Activated T-cell treated with anti-CD3 and anti-CD28 coated beads for 48 hours (primary cell): ENCODE results near the gene OBP2B.
"Not testable (repeated sequence)": the region's sequence is repeated elsewhere in the genome, so short reads cannot be mapped to it uniquely, and the experiment has no call there.

Experiments
- DNase-seq: peaks from one replicate; pipeline ENCODE4 v3.0.0-alpha.2; 2020; ENCODE audit warnings: low read depth

OBP2B gene

DNA sequence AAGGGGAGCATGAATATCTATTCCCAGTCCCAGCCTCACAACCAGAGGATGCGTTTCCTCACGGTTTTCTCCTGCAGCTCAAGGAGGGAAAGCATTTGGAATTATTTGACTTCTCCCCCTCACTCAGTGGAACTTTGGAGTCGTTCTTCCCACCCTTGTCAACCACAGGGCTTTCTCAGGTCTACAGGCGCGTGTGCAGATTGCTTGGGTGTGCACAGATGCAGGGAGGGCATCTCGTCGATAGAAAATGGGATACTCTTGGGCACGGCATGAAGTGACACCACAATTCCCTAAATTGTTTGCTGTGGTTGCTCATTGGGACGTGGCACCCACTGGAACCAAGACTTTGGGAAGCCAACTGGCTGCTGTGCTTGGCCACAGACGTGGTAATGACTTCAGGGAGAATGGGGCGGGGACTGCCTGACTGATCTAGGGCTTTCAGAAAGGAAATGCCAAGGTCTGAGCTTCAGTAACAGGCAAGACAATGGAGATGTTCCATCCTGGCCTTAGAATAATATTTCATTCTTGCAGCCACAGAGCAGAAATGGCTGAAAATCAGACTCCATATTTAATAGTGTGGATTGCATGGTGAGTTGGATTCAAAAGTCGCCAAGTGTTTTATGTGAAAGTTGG lies 12.2 kb upstream of the OBP2B start:
- no peak for DNase-seq

DNA sequence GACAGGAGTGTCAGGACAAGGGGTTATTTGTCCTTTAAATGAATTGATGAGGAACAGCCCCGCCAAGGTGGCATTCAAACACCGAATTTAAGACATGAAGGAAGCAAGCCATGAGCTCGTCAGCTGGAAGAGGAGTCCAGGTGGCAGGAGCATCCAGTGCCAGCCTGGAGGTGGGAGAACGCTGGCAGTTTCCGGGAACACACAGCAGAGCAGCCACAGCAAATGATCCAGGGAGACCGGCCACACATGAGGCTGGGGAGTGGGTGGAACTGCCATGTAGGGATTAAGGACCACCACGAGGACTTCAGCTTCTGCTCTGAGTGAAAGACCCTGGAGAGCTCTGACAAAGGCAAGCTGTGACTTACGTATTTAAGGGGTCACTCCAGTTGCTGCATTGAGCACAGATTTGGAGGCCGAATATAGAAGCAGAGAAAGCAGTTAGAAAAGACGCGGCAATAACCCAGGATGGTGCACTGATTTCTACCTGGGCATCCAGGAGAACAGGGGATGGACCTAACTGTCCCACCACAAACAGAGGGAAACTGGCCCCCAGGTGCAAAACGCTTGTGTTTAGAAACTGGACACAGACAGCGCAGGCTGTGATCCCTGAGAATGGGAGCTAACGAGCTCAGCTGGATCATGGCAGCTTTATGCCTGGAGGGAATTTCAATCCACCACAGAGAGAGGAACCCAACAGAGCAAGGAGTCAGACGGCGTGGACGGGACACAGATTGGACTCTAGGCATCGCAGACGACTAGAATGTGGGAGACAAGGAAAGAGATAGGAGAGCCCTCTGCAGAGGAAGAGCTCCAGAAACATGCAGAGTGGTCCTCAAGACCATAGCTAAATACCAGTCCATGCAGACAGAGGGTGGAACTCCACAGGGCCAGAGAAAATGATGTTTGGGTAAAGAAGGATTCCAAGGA lies 9.3 kb upstream of the OBP2B start:
- not testable (repeated sequence) for DNase-seq

- DNase-seq: not testable (repeated sequence)
Measured at GRCh38 chr9:133217333-133217988, 8.4 kb upstream of the OBP2B start.

- DNase-seq: not testable (repeated sequence)
Measured at GRCh38 chr9:133214276-133214675, 5.2 kb upstream of the OBP2B start.

DNA sequence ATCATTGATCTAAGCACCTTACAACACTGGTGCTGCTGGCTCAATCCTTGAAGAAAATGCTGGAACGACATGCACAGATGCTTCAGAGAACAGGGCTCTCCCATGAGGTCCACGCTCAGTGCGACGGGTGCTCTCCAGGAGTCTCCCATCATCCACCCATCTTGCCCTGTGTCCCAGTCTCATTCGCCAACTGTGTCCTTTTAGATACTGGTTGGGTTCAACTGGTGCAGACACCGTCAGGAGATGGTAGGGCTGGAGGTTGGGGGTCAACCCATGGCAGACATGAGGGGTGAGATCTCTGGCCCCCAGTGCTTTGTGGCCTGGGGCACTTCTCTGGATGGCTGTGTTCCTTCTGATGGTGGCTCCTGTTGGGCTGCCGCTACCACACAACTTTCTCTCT lies 1.6 kb upstream of the OBP2B start:
- no peak for DNase-seq

DNA sequence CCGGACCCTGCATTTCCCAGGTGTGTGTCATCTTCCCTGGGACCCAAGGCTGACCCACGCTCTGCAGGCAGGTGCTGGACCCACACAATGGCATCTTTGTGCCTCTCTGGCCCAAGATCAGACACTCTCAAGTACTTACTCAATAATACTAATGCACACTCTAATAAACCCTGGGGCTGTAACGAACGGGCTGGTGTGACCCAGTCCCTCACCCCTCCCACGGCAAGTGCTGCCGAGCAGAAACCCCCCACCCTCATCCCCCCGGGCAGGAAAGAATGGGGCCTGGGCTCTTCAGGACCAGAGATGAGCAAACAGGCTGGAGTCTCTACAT lies 1.1 kb upstream of the OBP2B start:
- DNase-seq: no peak

- DNase-seq: not testable (repeated sequence)
Measured at GRCh38 chr9:133209327-133210201, 514 bp upstream of the OBP2B start.

DNA sequence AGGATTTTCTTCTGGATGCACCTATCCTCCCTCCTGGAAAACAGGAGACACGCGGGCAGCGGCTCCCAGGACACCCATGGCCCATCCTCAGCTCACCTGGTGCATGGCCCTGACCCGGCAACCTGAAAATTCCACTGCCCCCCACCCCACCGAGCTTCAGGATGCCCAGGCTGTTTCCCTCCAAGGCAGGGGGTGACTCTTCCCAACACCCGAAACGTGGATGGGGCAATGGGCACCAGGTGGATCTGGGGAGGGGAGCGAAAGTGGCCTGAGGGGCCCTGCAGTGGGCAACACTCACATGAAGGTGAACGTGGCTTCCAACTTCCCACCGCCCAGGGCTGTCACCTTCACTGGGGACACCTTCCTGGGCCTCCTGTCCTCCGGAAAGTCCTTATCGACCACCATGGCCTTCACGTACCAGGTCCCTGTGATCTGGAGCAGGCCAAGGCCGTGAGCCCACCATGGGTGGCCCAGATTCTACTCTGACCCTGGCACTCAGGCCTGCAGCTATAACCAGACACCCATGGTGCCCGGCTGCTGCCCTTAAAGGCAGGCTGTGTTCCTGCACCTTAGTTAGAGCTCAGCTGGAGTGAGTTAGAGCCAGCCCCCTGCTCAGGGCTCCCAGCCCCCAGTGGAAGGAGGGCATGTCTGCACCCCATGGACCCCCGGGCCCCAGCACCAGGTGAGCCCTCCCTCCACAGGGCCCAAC lies 725 bp downstream of the OBP2B start:
- DNase-seq: not testable (repeated sequence)

DNA sequence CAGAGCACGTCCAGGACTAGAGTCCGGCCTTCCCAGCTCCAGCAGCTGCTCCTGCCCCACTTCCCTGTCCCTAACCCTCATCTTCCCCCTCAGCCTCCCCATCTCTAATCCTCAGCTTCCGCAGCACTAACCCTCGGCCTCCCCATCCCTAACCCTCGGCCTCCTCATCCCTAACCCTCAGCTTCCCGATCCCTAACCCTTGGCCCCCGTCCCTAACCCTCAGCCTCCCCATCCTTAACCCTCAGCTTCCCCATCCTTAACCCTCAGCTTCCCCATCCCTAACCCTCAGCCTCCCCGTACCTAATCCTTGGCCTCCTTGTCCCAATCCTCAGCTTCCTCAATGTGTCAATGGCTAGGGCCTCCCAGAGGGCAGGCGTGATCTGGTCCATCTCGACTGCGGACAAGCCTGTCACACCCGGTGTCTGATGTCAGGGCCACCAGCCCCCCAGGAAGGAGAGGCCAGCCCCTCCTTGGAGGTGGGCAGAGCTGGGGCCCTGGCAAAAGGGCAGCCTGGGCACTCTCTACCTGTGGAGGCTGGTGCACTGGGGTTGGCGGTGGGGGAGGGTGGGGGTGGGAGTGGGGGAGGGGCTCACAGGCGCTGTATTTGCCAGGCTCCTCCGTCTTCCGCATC lies 1.4 kb downstream of the OBP2B start:
- DNase-seq: no peak

- DNase-seq: no peak
Measured at GRCh38 chr9:133207021-133207531, 2.0 kb downstream of the OBP2B start.

DNA sequence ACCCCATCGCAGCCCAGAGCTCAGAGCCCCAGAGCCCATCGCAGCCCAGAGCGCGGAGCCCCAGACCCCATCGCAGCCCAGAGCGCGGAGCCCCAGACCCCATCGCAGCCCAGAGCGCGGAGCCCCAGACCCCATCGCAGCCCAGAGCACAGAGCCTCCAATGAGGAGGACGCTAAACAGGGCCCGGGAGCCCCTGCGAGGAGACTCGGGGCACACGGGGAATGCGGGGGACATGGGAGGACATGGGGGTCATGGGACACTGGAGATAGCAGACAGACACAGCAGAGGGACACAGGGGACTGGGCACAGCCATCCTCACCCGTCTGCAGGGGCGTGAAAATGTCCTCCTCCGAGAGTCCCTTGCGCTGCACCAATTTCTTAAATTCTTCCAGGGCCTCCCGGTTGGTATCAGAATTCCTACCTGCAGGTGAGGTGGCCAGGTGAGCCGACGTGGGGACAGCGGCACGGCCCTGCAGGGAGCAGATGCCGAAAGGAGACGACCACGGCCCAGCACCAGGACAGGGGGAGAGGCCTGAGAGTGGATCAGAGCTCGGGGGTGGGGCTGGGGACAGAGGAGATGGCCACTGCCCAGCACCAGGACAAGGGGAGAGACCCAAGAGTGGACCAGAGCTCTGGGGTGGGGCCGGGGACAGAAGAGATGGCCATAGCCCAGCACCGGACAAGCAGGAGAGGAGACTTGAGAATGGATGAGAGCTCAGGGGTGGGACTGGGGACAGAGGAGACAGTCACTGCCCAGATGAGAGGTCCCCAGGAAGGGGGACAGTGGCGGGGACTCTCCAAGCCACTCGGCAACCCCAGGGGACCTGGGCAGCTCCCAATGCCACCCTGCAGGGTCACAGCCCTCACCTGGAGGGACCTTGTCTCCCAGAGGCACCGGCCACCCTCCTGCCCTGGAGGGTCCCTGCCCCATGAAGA lies 2.8 kb downstream of the OBP2B start:
- DNase-seq: no peak

GRCh38 chr9:133205481-133205887 lies 3.6 kb downstream of the OBP2B start:
- DNase-seq: not testable (repeated sequence)

GRCh38 chr9:133204993-133205336 lies 4.1 kb downstream of the OBP2B start:
- DNase-seq: no peak

DNA sequence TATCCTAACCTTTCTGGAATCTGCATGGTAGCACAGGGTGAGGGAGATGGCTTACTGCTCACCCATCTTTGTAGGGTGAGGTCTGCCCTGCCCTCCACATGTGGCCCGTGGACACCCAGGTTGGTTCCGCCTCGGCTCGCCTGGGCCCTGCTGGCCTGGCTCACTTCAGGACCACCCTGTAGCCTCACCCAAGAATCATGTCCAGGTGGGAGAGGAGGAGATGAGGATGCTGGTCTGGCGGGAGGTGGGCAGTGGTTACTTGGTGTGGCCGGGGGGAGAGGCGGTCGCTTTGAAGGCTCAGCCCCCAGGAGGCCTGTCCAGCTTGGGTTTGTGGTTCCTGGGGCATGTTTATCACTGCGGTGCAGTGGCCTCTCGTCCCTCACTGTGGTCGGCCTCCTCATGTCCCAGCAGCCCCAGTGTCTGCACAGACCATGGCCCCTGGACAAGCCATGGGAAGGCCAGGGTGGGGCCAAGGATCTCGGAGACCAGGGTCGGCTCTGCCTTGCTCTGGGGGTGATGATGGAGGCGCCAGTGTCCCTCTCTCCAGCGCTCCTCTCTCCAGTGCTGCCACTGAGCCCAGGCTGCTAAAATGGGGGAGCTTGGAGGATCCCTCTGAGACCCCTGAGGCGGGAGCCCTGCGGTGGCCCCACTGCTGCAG lies 4.6 kb downstream of the OBP2B start:
- no peak for DNase-seq

DNA sequence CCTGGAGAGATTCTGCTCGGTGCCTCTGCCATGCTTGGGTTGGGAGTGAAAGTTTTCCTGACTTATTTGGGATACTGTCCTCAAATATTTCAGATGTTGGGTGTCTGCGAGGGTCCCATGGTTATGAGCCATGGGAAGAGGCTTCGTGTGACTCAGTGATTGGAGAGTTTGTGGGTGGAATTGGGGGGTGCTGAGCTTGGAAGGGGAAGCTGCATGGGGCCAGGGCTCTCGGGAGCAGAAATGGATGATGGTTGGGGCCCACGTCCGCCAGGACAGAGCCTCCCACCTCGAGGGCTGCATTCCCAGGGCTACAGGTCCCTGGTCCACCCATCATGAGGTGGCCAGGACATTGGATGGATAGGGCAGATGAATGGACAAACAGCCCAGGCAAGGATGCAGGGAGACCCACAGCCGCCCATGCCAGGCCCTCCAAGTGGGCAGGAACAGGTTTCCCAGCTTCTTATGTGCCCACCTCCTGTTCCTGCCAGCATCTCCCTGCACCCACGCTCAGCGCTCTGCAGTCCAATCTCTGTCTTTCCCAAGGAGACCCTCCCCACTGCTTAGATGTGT lies 5.5 kb downstream of the OBP2B start:
- no peak for DNase-seq

DNA sequence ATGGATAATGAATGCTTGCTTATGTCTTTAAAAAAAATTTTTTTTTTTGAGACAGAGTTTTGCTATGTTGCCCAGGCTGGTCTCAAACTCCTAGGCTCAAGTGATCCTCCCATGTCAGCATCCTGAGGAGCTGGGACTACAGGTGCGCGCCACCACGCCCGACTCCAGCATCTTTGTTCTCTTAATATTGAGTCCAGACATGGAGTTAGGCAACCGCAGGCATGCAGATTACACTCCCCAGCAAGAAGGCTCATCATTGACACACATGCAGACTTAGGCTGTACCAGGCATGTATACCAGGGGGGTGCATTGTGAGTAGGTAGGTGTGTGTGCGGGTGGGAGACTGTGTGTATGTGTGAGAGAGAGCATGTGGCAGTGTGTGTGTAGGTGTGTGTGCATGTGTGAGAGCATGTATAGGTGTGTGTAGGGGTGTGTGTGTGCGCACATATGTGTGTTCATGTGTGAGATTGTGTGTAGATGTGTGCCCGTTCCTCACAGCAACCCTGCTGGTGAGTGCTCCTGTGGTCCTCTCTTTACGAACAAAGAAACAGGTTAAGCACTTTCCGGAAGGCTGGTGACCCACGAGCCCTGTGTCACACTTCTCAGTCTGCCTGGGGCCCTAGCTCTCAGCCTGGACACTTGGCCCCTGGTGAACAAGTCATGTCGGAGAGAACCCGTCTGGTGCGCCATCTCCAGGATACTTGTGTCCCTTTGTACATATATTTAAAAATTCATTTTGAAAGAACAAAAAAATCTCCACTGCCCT lies 6.2 kb downstream of the OBP2B start:
- no peak for DNase-seq

- no peak for DNase-seq
Measured at GRCh38 chr9:133202145-133202513, 6.9 kb downstream of the OBP2B start.
